ENCODE measurements around the gene SLC22A12.

SLC22A12 gene

DNA sequence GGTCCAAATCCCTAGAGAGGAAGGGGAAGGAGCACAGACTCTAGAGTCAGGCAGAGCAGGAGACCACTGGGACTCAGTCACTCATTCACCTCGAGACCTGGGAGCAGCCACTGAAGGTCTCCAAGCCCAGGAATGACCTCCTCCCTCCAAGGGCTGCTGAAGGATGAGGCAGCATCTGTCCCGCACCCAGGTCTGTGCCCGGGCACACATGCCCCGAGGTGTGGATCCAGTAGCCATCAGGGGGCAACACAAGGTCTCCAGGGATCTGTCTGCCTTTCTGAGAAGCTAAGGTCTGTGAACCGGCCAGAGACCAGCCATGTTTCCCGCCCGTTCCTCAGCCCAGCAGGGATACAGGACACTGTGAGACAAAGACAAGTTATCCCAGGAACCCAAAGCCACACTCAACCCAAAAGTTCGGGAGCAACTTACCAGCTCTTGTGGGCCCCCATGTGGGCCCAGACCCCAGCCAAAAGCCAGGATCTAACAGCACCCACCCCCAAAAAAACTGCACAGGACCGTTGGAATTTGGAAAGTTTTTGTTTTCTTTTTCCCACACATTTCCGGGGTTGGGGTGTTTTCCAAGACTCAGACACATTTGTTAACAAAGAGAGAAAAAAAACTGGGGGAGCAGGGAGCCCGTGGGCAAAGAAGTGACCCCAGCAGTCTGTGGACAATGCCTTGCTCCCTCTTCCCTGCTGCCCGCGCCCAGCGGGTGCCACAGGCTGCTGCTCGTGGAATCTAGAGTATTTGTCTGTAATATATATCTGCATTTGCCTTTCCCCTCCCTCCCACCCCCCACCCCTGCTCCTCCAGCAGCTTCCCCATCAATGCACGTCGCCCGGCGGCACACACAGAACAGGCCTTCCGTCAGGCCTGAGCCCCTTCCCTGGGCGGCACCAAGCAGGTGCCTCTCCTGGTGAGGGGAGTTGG is 14.9 kb downstream of the SLC22A12 start:
- no peaks in the 10 kb centered on the region for H3K27me3 ChIP-seq (replicated peaks in 2 of 5; ENCODE audit: control insufficient read depth in 4 of 5, insufficient read depth in 5 of 5, low read length in 4 of 5)
- H3K27ac ChIP-seq (ENCODE audit: insufficient read depth in 1 of 2, low read depth in 1 of 2, low read length in 2 of 2, poor library complexity in 1 of 2, severe bottlenecking in 2 of 2), result no peak overlapping the region
- no peak overlapping the region for H3K4me3 ChIP-seq (ENCODE audit: control insufficient read depth in 1 of 7, extremely low read depth in 1 of 7, insufficient read depth in 4 of 7, low read depth in 2 of 7, low read length in 6 of 7)
- WGBS (ENCODE audit: insufficient coverage), result 87% methylated on average over 10 of the region's 21 CpGs
- H3K4me1 ChIP-seq (ENCODE audit: control extremely low read depth in 1 of 4, control insufficient read depth in 4 of 4, insufficient read depth in 4 of 4, low read length in 3 of 4), result peaks cover 0 to 25% (median 9%) of the 10 kb centered on the region in 4 experiments
- H3K36me3 ChIP-seq (ENCODE audit: control insufficient read depth in 4 of 4, insufficient read depth in 4 of 4, low read length in 3 of 4), result no peaks in the 10 kb centered on the region
- DNase-seq, result no peak
- POLR2A ChIA-PET, result interaction anchor here (1.2 kb wide), 1 partner anchor 15 kb away, joined by 3 read pairs; no protein-coding TSS in a partner anchor
- CTCF ChIA-PET, result interaction anchor here (0.7 to 1.4 kb wide), 2 partner anchors 15 to 28 kb away, joined by 3 to 4 read pairs; partner anchors contain the start of gene SLC22A12
- peaks cover 0 to 3% (median 0%) of the 10 kb centered on the region in 5 experiments for H3K9me3 ChIP-seq (ENCODE audit: control extremely low read depth in 1 of 5, control insufficient read depth in 4 of 5, insufficient read depth in 2 of 5, low read depth in 1 of 5, low read length in 4 of 5)

GRCh38 chr11:64606796-64607380 is 15.9 kb downstream of the SLC22A12 start:
- Histone ChIP-seq H3K4me3 (ENCODE audit: control insufficient read depth in 1 of 7, extremely low read depth in 1 of 7, insufficient read depth in 4 of 7, low read depth in 2 of 7, low read length in 6 of 7) (no peak overlapping the region), H3K36me3 (ENCODE audit: control insufficient read depth in 4 of 4, insufficient read depth in 4 of 4, low read length in 3 of 4) (no peaks in the 10 kb centered on the region), H3K27ac (ENCODE audit: insufficient read depth in 1 of 2, low read depth in 1 of 2, low read length in 2 of 2, poor library complexity in 1 of 2, severe bottlenecking in 2 of 2) (no peak overlapping the region), H3K9me3 (ENCODE audit: control extremely low read depth in 1 of 5, control insufficient read depth in 4 of 5, insufficient read depth in 2 of 5, low read depth in 1 of 5, low read length in 4 of 5) (no peaks in the 10 kb centered on the region), H3K4me1 (ENCODE audit: control extremely low read depth in 1 of 4, control insufficient read depth in 4 of 4, insufficient read depth in 4 of 4, low read length in 3 of 4) (peaks cover 0 to 35% (median 19%) of the 10 kb centered on the region in 4 experiments), H3K27me3 (replicated peaks in 2 of 5; ENCODE audit: control insufficient read depth in 4 of 5, insufficient read depth in 5 of 5, low read length in 4 of 5) (no peaks in the 10 kb centered on the region)
- DNase-seq, result no peak
- WGBS (ENCODE audit: insufficient coverage), result 72% methylated on average over 17 of the region's 23 CpGs
- ChIA-PET CTCF (interaction anchor here (0.7 kb wide), 1 partner anchor 27 kb away, joined by 3 read pairs; no protein-coding TSS in a partner anchor), POLR2A (no interaction called here)

DNA sequence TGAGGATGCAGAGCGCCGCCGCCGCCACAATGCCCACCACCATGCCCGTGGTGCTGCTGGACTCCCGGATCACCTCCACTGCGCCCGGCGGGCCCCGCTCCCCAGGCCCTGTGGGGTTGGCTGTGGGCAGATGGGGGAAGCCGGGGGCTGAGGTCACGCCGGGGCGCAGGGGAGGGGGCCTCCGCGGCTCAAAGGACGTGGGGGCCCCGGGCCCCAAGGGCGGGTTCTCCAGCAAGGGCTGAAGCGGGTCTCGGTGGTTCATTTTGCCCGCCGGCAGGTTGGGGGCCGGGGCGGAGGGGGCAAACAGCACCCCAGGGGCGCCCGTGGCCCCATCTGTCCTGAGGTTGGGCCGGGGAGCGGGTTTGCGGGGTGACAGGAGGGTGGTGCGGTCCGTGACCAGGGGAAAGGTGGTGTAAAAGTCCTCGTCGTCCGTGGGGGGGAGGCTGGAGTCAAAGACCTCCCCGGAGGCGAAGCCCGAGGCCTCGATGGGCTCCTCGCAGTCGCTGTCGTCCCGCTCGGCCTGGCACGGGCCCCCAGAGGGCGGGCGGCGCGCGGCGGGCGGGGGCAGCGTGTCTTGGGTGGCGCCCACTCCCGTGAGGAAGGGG is 16.5 kb downstream of the SLC22A12 start:
- Histone ChIP-seq H3K4me3 (ENCODE audit: control insufficient read depth in 1 of 7, extremely low read depth in 1 of 7, insufficient read depth in 4 of 7, low read depth in 2 of 7, low read length in 6 of 7) (no peak overlapping the region), H3K4me1 (ENCODE audit: control extremely low read depth in 1 of 4, control insufficient read depth in 4 of 4, insufficient read depth in 4 of 4, low read length in 3 of 4) (peaks cover 0 to 41% (median 25%) of the 10 kb centered on the region in 4 experiments), H3K9me3 (ENCODE audit: control extremely low read depth in 1 of 5, control insufficient read depth in 4 of 5, insufficient read depth in 2 of 5, low read depth in 1 of 5, low read length in 4 of 5) (no peaks in the 10 kb centered on the region), H3K27me3 (replicated peaks in 2 of 5; ENCODE audit: control insufficient read depth in 4 of 5, insufficient read depth in 5 of 5, low read length in 4 of 5) (no peaks in the 10 kb centered on the region), H3K27ac (ENCODE audit: insufficient read depth in 1 of 2, low read depth in 1 of 2, low read length in 2 of 2, poor library complexity in 1 of 2, severe bottlenecking in 2 of 2) (no peak overlapping the region), H3K36me3 (ENCODE audit: control insufficient read depth in 4 of 4, insufficient read depth in 4 of 4, low read length in 3 of 4) (no peaks in the 10 kb centered on the region)
- DNase-seq, result no peak
- ChIA-PET CTCF (no interaction called here), POLR2A (no interaction called here)
- 93% methylated on average over 21 of the region's 55 CpGs for WGBS (ENCODE audit: insufficient coverage)

DNA sequence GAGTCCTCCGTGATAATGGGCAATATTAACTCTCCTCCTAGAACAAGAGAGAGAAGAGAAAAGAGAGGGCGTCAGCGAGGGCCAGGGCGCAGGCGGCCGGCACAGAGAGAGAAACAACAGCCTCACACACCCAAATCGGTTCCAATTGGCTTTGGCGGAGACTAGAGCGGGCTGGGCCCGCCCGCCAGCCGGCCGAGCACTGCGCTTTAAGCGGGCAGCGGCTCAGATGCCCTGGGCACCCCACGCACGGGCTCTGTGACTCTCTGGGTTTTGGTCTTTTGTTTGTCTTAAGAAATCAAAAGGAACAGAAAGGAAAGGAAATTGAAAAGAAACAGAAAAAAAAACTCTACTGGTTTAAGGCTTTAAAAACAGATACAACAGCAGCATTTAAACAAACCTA is 17.0 kb downstream of the SLC22A12 start:
- 97% methylated on average over 11 of the region's 18 CpGs for WGBS (ENCODE audit: insufficient coverage)
- H3K27me3 ChIP-seq (replicated peaks in 2 of 5; ENCODE audit: control insufficient read depth in 4 of 5, insufficient read depth in 5 of 5, low read length in 4 of 5), result no peaks in the 10 kb centered on the region

GRCh38 chr11:64608636-64609035 is 17.6 kb downstream of the SLC22A12 start:
- Histone ChIP-seq H3K27ac (ENCODE audit: insufficient read depth in 1 of 2, low read depth in 1 of 2, low read length in 2 of 2, poor library complexity in 1 of 2, severe bottlenecking in 2 of 2) (no peak overlapping the region), H3K27me3 (replicated peaks in 2 of 5; ENCODE audit: control insufficient read depth in 4 of 5, insufficient read depth in 5 of 5, low read length in 4 of 5) (no peaks in the 10 kb centered on the region), H3K4me3 (ENCODE audit: control insufficient read depth in 1 of 7, extremely low read depth in 1 of 7, insufficient read depth in 4 of 7, low read depth in 2 of 7, low read length in 6 of 7) (no peak overlapping the region), H3K9me3 (ENCODE audit: control extremely low read depth in 1 of 5, control insufficient read depth in 4 of 5, insufficient read depth in 2 of 5, low read depth in 1 of 5, low read length in 4 of 5) (no peaks in the 10 kb centered on the region), H3K36me3 (ENCODE audit: control insufficient read depth in 4 of 4, insufficient read depth in 4 of 4, low read length in 3 of 4) (no peaks in the 10 kb centered on the region), H3K4me1 (ENCODE audit: control extremely low read depth in 1 of 4, control insufficient read depth in 4 of 4, insufficient read depth in 4 of 4, low read length in 3 of 4) (peaks cover 0 to 52% (median 28%) of the 10 kb centered on the region in 4 experiments)
- POLR2A ChIA-PET, result no interaction called here
- WGBS (ENCODE audit: insufficient coverage), result 98% methylated on average over 7 of the region's 12 CpGs
- CTCF ChIA-PET, result interaction anchor here (1.6 kb wide), 1 partner anchor 43 kb away, joined by 3 read pairs; no protein-coding TSS in a partner anchor
- no peak for DNase-seq

More for the DNA sequence above, 17.0 kb downstream of the SLC22A12 start:
- DNase-seq, result no peak
- Histone ChIP-seq H3K4me3 (ENCODE audit: control insufficient read depth in 1 of 7, extremely low read depth in 1 of 7, insufficient read depth in 4 of 7, low read depth in 2 of 7, low read length in 6 of 7) (no peak overlapping the region), H3K36me3 (ENCODE audit: control insufficient read depth in 4 of 4, insufficient read depth in 4 of 4, low read length in 3 of 4) (no peaks in the 10 kb centered on the region), H3K4me1 (ENCODE audit: control extremely low read depth in 1 of 4, control insufficient read depth in 4 of 4, insufficient read depth in 4 of 4, low read length in 3 of 4) (peaks cover 0 to 46% (median 27%) of the 10 kb centered on the region in 4 experiments), H3K27ac (ENCODE audit: insufficient read depth in 1 of 2, low read depth in 1 of 2, low read length in 2 of 2, poor library complexity in 1 of 2, severe bottlenecking in 2 of 2) (no peak overlapping the region), H3K9me3 (ENCODE audit: control extremely low read depth in 1 of 5, control insufficient read depth in 4 of 5, insufficient read depth in 2 of 5, low read depth in 1 of 5, low read length in 4 of 5) (no peaks in the 10 kb centered on the region)
- POLR2A ChIA-PET, result no interaction called here
- CTCF ChIA-PET, result no interaction called here

DNA sequence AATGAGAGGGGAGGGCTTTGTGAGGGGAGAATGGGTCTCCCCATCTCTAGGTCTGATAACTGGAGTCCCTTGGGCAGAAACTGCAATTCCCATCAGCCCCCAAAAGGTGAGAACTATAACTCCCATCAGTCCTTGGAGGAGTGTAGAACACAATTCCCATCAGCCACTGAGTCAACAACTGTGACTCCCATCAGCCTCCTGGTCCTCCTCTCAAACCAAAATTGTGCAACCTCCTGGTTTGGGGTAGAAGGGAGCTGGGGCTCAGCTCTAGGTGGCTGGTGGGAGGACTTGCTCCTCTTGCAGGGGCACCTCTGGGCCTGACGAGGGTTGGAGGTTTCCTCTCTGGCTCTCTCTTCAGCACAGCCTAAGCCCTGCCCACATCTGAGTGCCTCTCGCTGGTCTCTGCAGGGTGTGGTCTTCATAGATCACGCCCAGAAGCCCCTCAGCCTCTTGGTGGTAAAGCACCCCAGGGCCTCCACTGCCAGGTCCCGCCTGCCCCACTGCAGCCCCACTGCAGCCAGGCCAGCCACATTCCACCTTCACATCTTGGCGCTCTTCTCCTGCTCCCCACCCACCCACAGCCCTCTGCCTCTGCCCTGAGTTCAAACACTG is 18.5 kb downstream of the SLC22A12 start:
- POLR2A ChIA-PET, result interaction anchor here (0.5 kb wide), 1 partner anchor 55 kb away, joined by 6 read pairs; no protein-coding TSS in a partner anchor
- WGBS (ENCODE audit: insufficient coverage), result 94% methylated on average over 5 of the region's 5 CpGs
- CTCF ChIA-PET, result interaction anchor here (0.8 to 1.6 kb wide), 3 partner anchors 16 to 43 kb away, joined by 3 to 7 read pairs (median 3); no protein-coding TSS in a partner anchor
- DNase-seq, result no peak
- no peak overlapping the region for H3K4me3 ChIP-seq (ENCODE audit: control insufficient read depth in 1 of 7, extremely low read depth in 1 of 7, insufficient read depth in 4 of 7, low read depth in 2 of 7, low read length in 6 of 7)
- no peaks in the 10 kb centered on the region for H3K27me3 ChIP-seq (replicated peaks in 2 of 5; ENCODE audit: control insufficient read depth in 4 of 5, insufficient read depth in 5 of 5, low read length in 4 of 5)
- H3K9me3 ChIP-seq (ENCODE audit: control extremely low read depth in 1 of 5, control insufficient read depth in 4 of 5, insufficient read depth in 2 of 5, low read depth in 1 of 5, low read length in 4 of 5), result no peaks in the 10 kb centered on the region
- H3K4me1 ChIP-seq (ENCODE audit: control extremely low read depth in 1 of 4, control insufficient read depth in 4 of 4, insufficient read depth in 4 of 4, low read length in 3 of 4), result peaks cover 0 to 61% (median 33%) of the 10 kb centered on the region in 4 experiments
- no peak overlapping the region for H3K27ac ChIP-seq (ENCODE audit: insufficient read depth in 1 of 2, low read depth in 1 of 2, low read length in 2 of 2, poor library complexity in 1 of 2, severe bottlenecking in 2 of 2)
- H3K36me3 ChIP-seq (ENCODE audit: control insufficient read depth in 4 of 4, insufficient read depth in 4 of 4, low read length in 3 of 4), result no peaks in the 10 kb centered on the region

All from common myeloid progenitor, CD34-positive (primary cell).